Sigmoid colon (tissue), 7 donors: ENCODE data around the gene GINS3. TPM values are rescaled to one million over a fixed set of nuclear protein-coding genes. Genes with fewer than 3 reads are reported as not detected.

Source experiments
- DNase-seq: peaks from one replicate; pipeline ENCODE4 v3.0.0-alpha.2; 2019
- H3K27ac ChIP-seq, 4 donors: fragments of 200-600 bp; sonication (generic); one replicate each; pipeline ENCODE4 v1.5.1; 2016 to 2019; ENCODE audit warnings: mild to moderate bottlenecking in 1 of 4
- H3K27me3 ChIP-seq, 3 donors: fragments of 200-600 bp; sonication (generic); one replicate each; pipeline ENCODE4 v1.5.1; 2019; ENCODE audit warnings: mild to moderate bottlenecking in 1 of 3
- H3K36me3 ChIP-seq, 4 donors: fragments of 200-600 bp; sonication (generic); one replicate each; pipeline ENCODE4 v1.5.1; 2016 to 2019
- H3K4me1 ChIP-seq, 4 donors: fragments of 200-600 bp; sonication (generic); one replicate each; pipeline ENCODE4 v1.5.1; 2017 to 2019
- H3K4me3 ChIP-seq, 4 donors: fragments of 200-600 bp; sonication (generic); one replicate each; pipeline ENCODE4 v1.5.1; 2017 to 2019; ENCODE audit warnings: mild to moderate bottlenecking in 2 of 4, moderate library complexity in 1 of 4
- H3K9me3 ChIP-seq, 4 donors: fragments of 200-600 bp in 3 of 4; sonication (generic) in 3 of 4; one replicate each; pipeline versions ENCODE4 v1.5.1 to v1.6.1; 2013 to 2019
- CTCF ChIP-seq, 4 experiments: fragments of 450-650 bp in 3 of 4; fragments of 200-600 bp in 1 of 4; IDR thresholded peaks; one replicate each; pipeline ENCODE4 v1.5.1; 2016 to 2019; ENCODE audit warnings: antibody characterized with exemption in 4 of 4, mild to moderate bottlenecking in 3 of 4, moderate library complexity in 2 of 4
- EP300 ChIP-seq, 4 donors: sonication (generic); formaldehyde crosslinking; IDR thresholded peaks; one replicate each; pipeline ENCODE4 v1.6.1; 2017; ENCODE audit warnings: antibody characterized with exemption in 4 of 4
- POLR2A ChIP-seq, 2 donors: fragments of 450-650 bp; IDR thresholded peaks; one replicate each; pipeline ENCODE4 v1.6.1; 2016; ENCODE audit warnings: antibody characterized with exemption in 2 of 2, mild to moderate bottlenecking in 2 of 2, moderate library complexity in 2 of 2
- POLR2AphosphoS5 ChIP-seq, 4 donors: sonication (generic); formaldehyde crosslinking; IDR thresholded peaks; one replicate each; pipeline ENCODE4 v1.6.1; 2017; ENCODE audit warnings: antibody characterized with exemption in 4 of 4
- WGBS, 2 donors: extraction: QIAGEN DNeasy Blood & Tissue Kit; methylation state at CpG; one replicate each; pipeline ENCODE4 v1.1.7; 2013; 5-methylcytosine and 5-hydroxymethylcytosine counted together
- intact Hi-C: fragments of 100-400 bp; cut with DNase I; formaldehyde crosslinking; loops from one replicate; pipeline ENCODE4 v1.15.1; 2023
- polyA plus RNA-seq, 3 donors: library from polyadenylated mRNA; stranded (reverse); fragments of 200-250 nt; gene quantifications; one replicate each; pipeline ENCODE4 v1.2.3, GENCODE V29; 2013
- total RNA-seq, 4 donors: library from RNA; depleted of rRNA; stranded (reverse); fragments of >200 nt; gene quantifications; one replicate each; pipeline ENCODE4 v1.1.0, GENCODE V29; 2016
- donor health status: healthy with polysubstance abuse.
- donor health status: Bipolar disorder and iron deficiency.
- donor health status: healthy.

GINS3 gene
- total and polyA plus RNA-seq, 7 donors = 1.1 to 5.9 (median 2.5) TPM

GRCh38 chr16:58450590-58450989 lies 58.3 kb downstream of the GINS3 start:
- no peak for DNase-seq
- intact Hi-C loops = no loop called here
- Histone ChIP-seq H3K27me3 (peaks cover 0 to 3% (median 0%) of the 10 kb centered on the region in 3 donors), H3K4me3 (no peak overlapping the region), H3K36me3 (no peaks in the 10 kb centered on the region), H3K9me3 (no peaks in the 10 kb centered on the region), H3K27ac (no peak overlapping the region), H3K4me1 (no peaks in the 10 kb centered on the region)
- 76 to 90% methylated on average over 7 of the region's 7 CpGs for WGBS, 2 donors
- TF ChIP-seq POLR2AphosphoS5 (IDR thresholded peaks at IDR 0.05) = no peak
- TF ChIP-seq CTCF (IDR thresholded peaks at IDR 0.05) = no peak
- no peak for TF ChIP-seq POLR2A (IDR thresholded peaks at IDR 0.05)
- no peak for TF ChIP-seq EP300 (IDR thresholded peaks at IDR 0.05)

- Histone ChIP-seq H3K27ac (no peak overlapping the region), H3K4me3 (no peak overlapping the region), H3K9me3 (no peaks in the 10 kb centered on the region), H3K4me1 (no peaks in the 10 kb centered on the region), H3K36me3 (no peaks in the 10 kb centered on the region), H3K27me3 (peaks cover 0 to 3% (median 0%) of the 10 kb centered on the region in 3 donors)
- intact Hi-C loops = no loop called here
- 72 to 77% methylated on average over 3 of the region's 3 CpGs for WGBS, 2 donors
- DNase-seq = no peak
- TF ChIP-seq POLR2AphosphoS5 (IDR thresholded peaks at IDR 0.05) (no peak), CTCF (IDR thresholded peaks at IDR 0.05) (no peak), POLR2A (IDR thresholded peaks at IDR 0.05) (no peak), EP300 (IDR thresholded peaks at IDR 0.05) (no peak)
Measured at GRCh38 chr16:58451265-58451689, 59.0 kb downstream of the GINS3 start.

- WGBS, 2 donors = 81 to 84% methylated on average over 1 of the region's 1 CpG
- TF ChIP-seq CTCF (IDR thresholded peaks at IDR 0.05) = no peak
- no peak for TF ChIP-seq POLR2AphosphoS5 (IDR thresholded peaks at IDR 0.05)
- TF ChIP-seq POLR2A (IDR thresholded peaks at IDR 0.05) = no peak
- TF ChIP-seq EP300 (IDR thresholded peaks at IDR 0.05) = no peak
- no peak for DNase-seq
- Histone ChIP-seq H3K4me3 (no peak overlapping the region), H3K4me1 (no peaks in the 10 kb centered on the region), H3K27ac (no peak overlapping the region), H3K9me3 (no peaks in the 10 kb centered on the region), H3K27me3 (peaks cover 0 to 3% (median 0%) of the 10 kb centered on the region in 3 donors), H3K36me3 (no peaks in the 10 kb centered on the region)
- intact Hi-C loops = no loop called here
Measured at GRCh38 chr16:58451945-58452401, 59.7 kb downstream of the GINS3 start.

- Histone ChIP-seq H3K4me1 (no peaks in the 10 kb centered on the region), H3K4me3 (no peak overlapping the region), H3K27me3 (peaks cover 0 to 3% (median 0%) of the 10 kb centered on the region in 3 donors), H3K27ac (no peak overlapping the region), H3K36me3 (no peaks in the 10 kb centered on the region), H3K9me3 (no peaks in the 10 kb centered on the region)
- intact Hi-C loops = no loop called here
- DNase-seq = no peak
- 88 to 92% methylated on average over 3 of the region's 3 CpGs for WGBS, 2 donors
- TF ChIP-seq EP300 (IDR thresholded peaks at IDR 0.05) (no peak), CTCF (IDR thresholded peaks at IDR 0.05) (no peak), POLR2A (IDR thresholded peaks at IDR 0.05) (no peak), POLR2AphosphoS5 (IDR thresholded peaks at IDR 0.05) (no peak)
Measured at GRCh38 chr16:58452640-58453039, 60.4 kb downstream of the GINS3 start.

- TF ChIP-seq POLR2A (IDR thresholded peaks at IDR 0.05) (no peak), CTCF (IDR thresholded peaks at IDR 0.05) (no peak), POLR2AphosphoS5 (IDR thresholded peaks at IDR 0.05) (no peak), EP300 (IDR thresholded peaks at IDR 0.05) (no peak)
- 75 to 85% methylated on average over 2 of the region's 2 CpGs for WGBS, 2 donors
Measured at GRCh38 chr16:58454178-58454577, 61.9 kb downstream of the GINS3 start.

More at GRCh38 chr16:58454178-58454577, 61.9 kb downstream of the GINS3 start:
- Histone ChIP-seq H3K9me3 (no peaks in the 10 kb centered on the region), H3K27me3 (peaks cover 0 to 3% (median 0%) of the 10 kb centered on the region in 3 donors), H3K36me3 (no peaks in the 10 kb centered on the region), H3K4me3 (no peak overlapping the region), H3K27ac (no peak overlapping the region), H3K4me1 (no peaks in the 10 kb centered on the region)
- intact Hi-C loops = no loop called here
- DNase-seq = no peak
